Esophagus squamous epithelium (tissue), 4 donors: ENCODE data around the gene CH25H.

Source experiments
- POLR2A ChIP-seq, 4 donors: fragments of 450-650 bp; IDR thresholded peaks; one replicate each; pipeline ENCODE4 v1.6.1; 2017; ENCODE audit warnings: antibody characterized with exemption in 4 of 4, mild to moderate bottlenecking in 4 of 4, moderate library complexity in 3 of 4
- TF ChIP-seq, protein P1 (sequence below), 6 experiments: fragments of 450-650 bp in 4 of 6; fragments of 200-600 bp in 2 of 6; sonication (generic) in 2 of 6; IDR thresholded peaks; one replicate each; pipeline ENCODE4 v1.5.1; 2016 to 2019; ENCODE audit warnings: antibody characterized with exemption in 6 of 6, mild to moderate bottlenecking in 4 of 6, moderate library complexity in 4 of 6

- TF ChIP-seq POLR2A (IDR thresholded peaks at IDR 0.05) = peak in 2 of 4 donors; percentile 61 to 65
- TF ChIP-seq, protein P1, sequence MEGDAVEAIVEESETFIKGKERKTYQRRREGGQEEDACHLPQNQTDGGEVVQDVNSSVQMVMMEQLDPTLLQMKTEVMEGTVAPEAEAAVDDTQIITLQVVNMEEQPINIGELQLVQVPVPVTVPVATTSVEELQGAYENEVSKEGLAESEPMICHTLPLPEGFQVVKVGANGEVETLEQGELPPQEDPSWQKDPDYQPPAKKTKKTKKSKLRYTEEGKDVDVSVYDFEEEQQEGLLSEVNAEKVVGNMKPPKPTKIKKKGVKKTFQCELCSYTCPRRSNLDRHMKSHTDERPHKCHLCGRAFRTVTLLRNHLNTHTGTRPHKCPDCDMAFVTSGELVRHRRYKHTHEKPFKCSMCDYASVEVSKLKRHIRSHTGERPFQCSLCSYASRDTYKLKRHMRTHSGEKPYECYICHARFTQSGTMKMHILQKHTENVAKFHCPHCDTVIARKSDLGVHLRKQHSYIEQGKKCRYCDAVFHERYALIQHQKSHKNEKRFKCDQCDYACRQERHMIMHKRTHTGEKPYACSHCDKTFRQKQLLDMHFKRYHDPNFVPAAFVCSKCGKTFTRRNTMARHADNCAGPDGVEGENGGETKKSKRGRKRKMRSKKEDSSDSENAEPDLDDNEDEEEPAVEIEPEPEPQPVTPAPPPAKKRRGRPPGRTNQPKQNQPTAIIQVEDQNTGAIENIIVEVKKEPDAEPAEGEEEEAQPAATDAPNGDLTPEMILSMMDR (IDR thresholded peaks at IDR 0.05) = peak in 1 of 6 experiments; percentile 46
These were observed 44.5 kb upstream of the CH25H start, which contains the start of gene LIPA for GRCh38 chr10:89251409-89252224.
